PC-3 (cell line): ENCODE results near the gene ASF1B.

ENCODE experiments used
- CTCF ChIP-seq: fragments of 300-600 bp; sonication (generic); conservative IDR thresholded peaks from 2 replicates; pipeline ENCODE4 v1.5.1; 2017; ENCODE audit warnings: antibody characterized with exemption, low read depth, mild to moderate bottlenecking, low read length
- EZH2phosphoT487 ChIP-seq: fragments of 300-600 bp; sonication (generic); IDR thresholded peaks from 2 replicates; pipeline ENCODE4 v1.6.1; 2018; ENCODE audit warnings: mild to moderate bottlenecking, antibody characterized with exemption, low read length, borderline replicate concordance

GRCh38 chr19:14113762-14114414 lies 22.5 kb downstream of the ASF1B start:
- TF ChIP-seq CTCF (peak; percentile 68), EZH2phosphoT487 (no peak)
